Aorta (tissue), 5 donors: Measurements from ENCODE around the gene STYX. TPM values are rescaled to one million over a fixed set of nuclear protein-coding genes. Genes with fewer than 3 reads are reported as not detected.

Experiments
- ATAC-seq: fragments of 200-7000 bp; cut with Tn5 transposase; one replicate; pipeline ENCODE4 v1.9.1; 2022; ENCODE audit warnings: moderate library complexity; ENCODE audit not compliant: low FRiP score
- DNase-seq, 2 donors: peaks; one replicate each; pipeline ENCODE4 v3.0.0-alpha.2; 2020
- H3K27ac ChIP-seq, 2 donors: one replicate each; pipeline ENCODE4 v1.5.1; 2013; ENCODE audit warnings: low read length in 2 of 2, mild to moderate bottlenecking in 2 of 2, moderate library complexity in 2 of 2, control low read depth in 1 of 2, inconsistent platforms in 1 of 2, low read depth in 1 of 2
- H3K27me3 ChIP-seq, 2 donors: one replicate each; pipeline ENCODE4 v1.6.1; 2013; ENCODE audit warnings: control low read depth in 1 of 2, low read length in 1 of 2, mild to moderate bottlenecking in 1 of 2, moderate library complexity in 1 of 2; ENCODE audit not compliant: insufficient read depth in 2 of 2, control insufficient read depth in 1 of 2
- H3K36me3 ChIP-seq, 2 donors: one replicate each; pipeline ENCODE4 v1.6.1; 2013; ENCODE audit warnings: control low read depth in 1 of 2, low read length in 1 of 2, mild to moderate bottlenecking in 1 of 2; ENCODE audit not compliant: insufficient read depth in 2 of 2, control insufficient read depth in 1 of 2
- H3K4me1 ChIP-seq, 2 donors: one replicate each; pipeline ENCODE4 v1.6.1; 2013; ENCODE audit warnings: low read length in 2 of 2, control low read depth in 1 of 2, mild to moderate bottlenecking in 1 of 2, moderate library complexity in 1 of 2; ENCODE audit not compliant: insufficient read depth in 2 of 2, control insufficient read depth in 1 of 2
- H3K4me3 ChIP-seq, 2 donors: one replicate each; pipeline ENCODE4 v1.5.1; 2013; ENCODE audit warnings: low read length in 2 of 2, control low read depth in 1 of 2, mild to moderate bottlenecking in 1 of 2
- H3K9me3 ChIP-seq: one replicate; pipeline ENCODE4 v1.6.1; 2013; ENCODE audit warnings: mild to moderate bottlenecking, low read length; ENCODE audit not compliant: control insufficient read depth
- WGBS, 2 donors: extraction: QIAGEN DNeasy Blood & Tissue Kit; methylation state at CpG; one replicate each; pipeline ENCODE4 v1.1.7; 2013; 5-methylcytosine and 5-hydroxymethylcytosine counted together
- intact Hi-C, 2 donors: fragments of 100-400 bp; cut with DNase I; formaldehyde crosslinking; loops; one replicate each; pipeline versions ENCODE4 v1.14.2 to v1.15.0; 2022
- polyA plus RNA-seq, 2 donors: library from polyadenylated mRNA; stranded (reverse); fragments of 200-250 nt; gene quantifications; one replicate each; pipeline ENCODE4 v1.2.3, GENCODE V29; 2013
- total RNA-seq, 2 donors: library from RNA; stranded (reverse); fragmentation: NEBNext Ultra II Directional; extraction: Animal tissue kit (Norgen Biotek cat#: 25700); gene quantifications; one replicate each; pipeline ENCODE4 v1.2.1, GENCODE V29; 2021
- donor health status: healthy with polysubstance abuse.
- donor health status: Bipolar disorder and iron deficiency.
- donor health status: DM: no; HTN: no; CAD: no.
- donor health status: DM: no; HTN: no; CAD: no.
- donor health status: DM: yes; HTN: yes; CAD: no.

STYX gene
- total and polyA plus RNA-seq, 4 donors, result 5.3 to 15.5 (median 13.5) TPM

- no peak for DNase-seq
- intact Hi-C loops, result loop anchor here in 1 of 2 donors (5.0 kb wide), 1 partner anchor 150 kb away; the partner anchor contains the start of gene FERMT2
- ATAC-seq, result no peak
- Histone ChIP-seq H3K27me3 (no peaks in the 10 kb centered on the region), H3K27ac (peak overlapping the region in 1 of 2 donors; percentile 87), H3K9me3 (no peaks in the 10 kb centered on the region), H3K4me3 (no peak overlapping the region), H3K4me1 (peaks cover 0 to 2% of the 10 kb centered on the region in 2 donors), H3K36me3 (no peaks in the 10 kb centered on the region)
- 50 to 59% methylated on average over 3 of the region's 3 CpGs for WGBS, 2 donors
Measured at GRCh38 chr14:52802597-52802996, 72.6 kb downstream of the STYX start.

- no peaks in the 10 kb centered on the region for H3K36me3 ChIP-seq
- intact Hi-C loops, result no loop called here
- ATAC-seq (no peak), DNase-seq (no peak)
- no peaks in the 10 kb centered on the region for H3K27me3 ChIP-seq
- peaks cover 0 to 2% of the 10 kb centered on the region in 2 donors for H3K4me1 ChIP-seq
- no peak overlapping the region for H3K27ac ChIP-seq
- WGBS, 2 donors, result 81 to 84% methylated on average over 4 of the region's 4 CpGs
- no peak overlapping the region for H3K4me3 ChIP-seq
- no peaks in the 10 kb centered on the region for H3K9me3 ChIP-seq
Measured at GRCh38 chr14:52806115-52806514, 76.1 kb downstream of the STYX start.

- WGBS, 2 donors, result 98 to 99% methylated on average over 1 of the region's 1 CpG
- intact Hi-C loops, result no loop called here
- no peaks in the 10 kb centered on the region for H3K4me1 ChIP-seq
- no peaks in the 10 kb centered on the region for H3K9me3 ChIP-seq
- DNase-seq (no peak), ATAC-seq (no peak)
- no peaks in the 10 kb centered on the region for H3K36me3 ChIP-seq
- H3K27me3 ChIP-seq, result no peaks in the 10 kb centered on the region
- no peak overlapping the region for H3K27ac ChIP-seq
- H3K4me3 ChIP-seq, result no peak overlapping the region
Measured at GRCh38 chr14:52808101-52808500, 78.1 kb downstream of the STYX start.

GRCh38 chr14:52821805-52822250 is 91.9 kb downstream of the STYX start:
- Histone ChIP-seq H3K36me3 (no peaks in the 10 kb centered on the region), H3K4me3 (no peak overlapping the region), H3K27me3 (no peaks in the 10 kb centered on the region), H3K27ac (no peak overlapping the region), H3K4me1 (no peaks in the 10 kb centered on the region), H3K9me3 (no peaks in the 10 kb centered on the region)
- no peak for DNase-seq
- WGBS, 2 donors, result 62 to 64% methylated on average over 7 of the region's 7 CpGs
- no peak for ATAC-seq
- intact Hi-C loops, result loop anchor here (2.0 to 10.0 kb wide), 4 partner anchors 140 to 483 kb away; no protein-coding TSS in a partner anchor

- no peaks in the 10 kb centered on the region for H3K36me3 ChIP-seq
- ATAC-seq (no peak), DNase-seq (no peak)
- no peak overlapping the region for H3K27ac ChIP-seq
- 19 to 25% methylated on average over 4 of the region's 4 CpGs for WGBS, 2 donors
- H3K9me3 ChIP-seq, result no peaks in the 10 kb centered on the region
- no peaks in the 10 kb centered on the region for H3K4me1 ChIP-seq
- intact Hi-C loops, result loop anchor here (2.0 to 10.0 kb wide), 4 partner anchors 136 to 480 kb away; no protein-coding TSS in a partner anchor
- no peak overlapping the region for H3K4me3 ChIP-seq
- no peaks in the 10 kb centered on the region for H3K27me3 ChIP-seq
Measured at GRCh38 chr14:52824462-52824861, 94.5 kb downstream of the STYX start.

Other genes starting within 250 kb of the STYX start
- gene TXNDC16, start 177.7 kb upstream of the STYX start, total RNA-seq, result 10 to 100 TPM; 10.2 to 10.7 TPM
- gene TXNDC16, start 177.7 kb upstream of the STYX start, polyA plus RNA-seq, result 1 to 10 TPM; 2.5 to 8.6 TPM
- 1 to 10 TPM in 1 of 2 donors, under 1 TPM in 1; 0.62 to 1.7 TPM for gene GPR137C, start 177.3 kb upstream of the STYX start, total RNA-seq
- gene GPR137C, start 177.3 kb upstream of the STYX start, polyA plus RNA-seq, result under 1 TPM; 0.13 to 0.28 TPM
- 10 to 100 TPM; 51.4 to 61.8 TPM for gene ERO1A, start 34.6 kb upstream of the STYX start, total RNA-seq
- 10 to 100 TPM in 1 of 2 donors, 1 to 10 TPM in 1; 7.5 to 10.6 TPM for gene ERO1A, start 34.6 kb upstream of the STYX start, polyA plus RNA-seq
- gene PSMC6, start 23.0 kb upstream of the STYX start, total RNA-seq, result 10 to 100 TPM; 76.3 to 78.3 TPM
- gene PSMC6, start 23.0 kb upstream of the STYX start, polyA plus RNA-seq, result 100 to 1,000 TPM in 1 of 2 donors, 10 to 100 TPM in 1; 87.9 to 107 TPM
- gene GNPNAT1, start 61.4 kb downstream of the STYX start, total RNA-seq, result 10 to 100 TPM; 17.6 to 32.4 TPM
- 10 to 100 TPM in 1 of 2 donors, 1 to 10 TPM in 1; 9.8 to 16.3 TPM for gene GNPNAT1, start 61.4 kb downstream of the STYX start, polyA plus RNA-seq
- 100 to 1,000 TPM; 205 to 310 TPM for gene FERMT2, start 220.9 kb downstream of the STYX start, total RNA-seq
- gene FERMT2, start 220.9 kb downstream of the STYX start, polyA plus RNA-seq, result 100 to 1,000 TPM in 1 of 2 donors, 10 to 100 TPM in 1; 63.0 to 120 TPM